CD4-positive, alpha-beta T cell treated with Interleukin-4 for 1 hour (primary cell): ENCODE results near the gene POLG.

Experiments used
- DNase-seq, 2 donors: peaks; one replicate each; pipeline ENCODE4 v3.0.0-alpha.2; 2020 to 2022

Gene POLG

GRCh38 chr15:89334510-89335297 is at the start of gene POLG:
Gene POLG (minus strand): TSS chr15:89334824. CDS start chr15:89333754, 1,070 bp downstream.
- peak; percentile 99 for DNase-seq

GRCh38 chr15:89384176-89384604 is 49.6 kb upstream of the POLG start:
- no peak for DNase-seq

- no peak for DNase-seq
Measured at GRCh38 chr15:89383365-89384175, 48.9 kb upstream of the POLG start.

GRCh38 chr15:89381888-89382686 is 47.5 kb upstream of the POLG start:
- no peak for DNase-seq

- no peak for DNase-seq
Measured at GRCh38 chr15:89381331-89381730, 46.7 kb upstream of the POLG start.

- DNase-seq = no peak
Measured at GRCh38 chr15:89379818-89380217, 45.2 kb upstream of the POLG start.

- no peak for DNase-seq
Measured at GRCh38 chr15:89379251-89379695, 44.6 kb upstream of the POLG start.

GRCh38 chr15:89378296-89379151 is 43.9 kb upstream of the POLG start:
- DNase-seq = peak in 1 of 2 donors; percentile 21

GRCh38 chr15:89377842-89378295 is 43.2 kb upstream of the POLG start:
- DNase-seq = no peak

GRCh38 chr15:89377024-89377841 is 42.6 kb upstream of the POLG start:
- no peak for DNase-seq

GRCh38 chr15:89376388-89376787 is 41.8 kb upstream of the POLG start:
- no peak for DNase-seq

GRCh38 chr15:89375093-89376005 is 40.7 kb upstream of the POLG start:
- DNase-seq = no peak

GRCh38 chr15:89374086-89374981 is 39.7 kb upstream of the POLG start:
- DNase-seq = no peak

- no peak for DNase-seq
Measured at GRCh38 chr15:89372069-89372935, 37.7 kb upstream of the POLG start.

- DNase-seq = no peak
Measured at GRCh38 chr15:89371228-89372044, 36.8 kb upstream of the POLG start.

- no peak for DNase-seq
Measured at GRCh38 chr15:89370978-89371227, 36.3 kb upstream of the POLG start.
